Stimulated activated naive CD8-positive, alpha-beta T cell treated with anti-CD3 and anti-CD28 coated beads, Interleukin-15, Interleukin-2, amounts not matched to agents 100 U/mL and 50 U/mL, for 24 hours (primary cell): Measurements from ENCODE around the gene WDR82.

Experiments
- ATAC-seq: fragments of 150-1000 bp; cut with Tn5 transposase; one replicate; pipeline ENCODE4 v1.10.0; 2021
- DNase-seq: peaks from one replicate; pipeline ENCODE4 v3.0.0; 2021

WDR82 gene

DNA sequence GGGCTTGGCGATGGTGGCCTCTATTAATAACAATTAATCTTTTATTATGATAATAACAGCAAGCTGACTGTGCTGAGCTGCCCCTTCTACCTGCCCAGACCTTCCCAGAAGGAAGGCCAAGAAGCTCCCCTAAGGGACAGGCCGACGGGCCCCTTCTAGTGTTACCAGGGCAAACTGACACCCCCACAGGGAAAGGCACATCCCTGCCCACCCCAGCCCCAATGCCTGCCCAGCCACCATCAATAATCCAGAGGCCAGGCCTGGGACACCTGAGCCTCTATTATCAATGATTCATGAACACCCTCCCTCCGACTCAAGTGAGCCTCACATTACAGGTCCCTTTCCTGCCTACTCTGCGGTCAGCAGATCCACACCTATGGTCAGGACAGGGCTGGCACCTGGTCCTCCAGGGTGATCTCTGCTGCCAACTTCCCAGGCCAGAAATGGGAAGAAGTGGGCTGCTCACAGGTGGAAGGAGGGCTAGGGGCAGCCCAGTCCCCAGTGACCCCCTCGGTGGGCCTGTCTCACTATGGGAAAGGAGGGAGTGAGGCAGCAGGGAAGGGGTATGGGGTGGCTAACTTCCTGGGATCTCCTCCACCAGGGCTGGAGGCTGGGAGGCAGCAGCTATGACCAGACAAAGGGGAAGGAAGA is 41.3 kb downstream of the WDR82 start:
- DNase-seq (no peak), ATAC-seq (no peak)

DNA sequence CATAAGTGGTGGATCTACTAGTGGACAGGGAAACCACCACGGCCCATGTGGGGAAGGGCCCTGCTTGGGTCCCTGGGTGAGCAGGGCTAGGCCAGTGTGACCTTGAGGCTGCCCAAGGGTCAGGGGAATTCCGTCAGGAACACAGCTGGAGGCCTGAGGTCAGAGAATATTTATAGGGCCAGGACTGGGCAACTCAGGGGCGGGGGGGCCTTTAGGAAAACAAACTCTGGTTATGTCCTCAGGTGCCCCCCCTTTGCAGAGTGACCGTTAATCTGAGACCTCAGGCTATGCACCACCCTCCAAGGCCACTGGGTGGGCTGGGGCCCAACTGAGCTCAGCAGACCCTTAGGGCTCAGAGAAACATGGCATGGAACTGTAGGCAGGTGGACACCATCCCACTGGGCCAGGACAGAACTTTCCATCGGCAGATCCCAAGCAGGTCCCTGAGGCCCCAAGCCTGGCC is 42.0 kb downstream of the WDR82 start:
- no peak for ATAC-seq
- no peak for DNase-seq

DNA sequence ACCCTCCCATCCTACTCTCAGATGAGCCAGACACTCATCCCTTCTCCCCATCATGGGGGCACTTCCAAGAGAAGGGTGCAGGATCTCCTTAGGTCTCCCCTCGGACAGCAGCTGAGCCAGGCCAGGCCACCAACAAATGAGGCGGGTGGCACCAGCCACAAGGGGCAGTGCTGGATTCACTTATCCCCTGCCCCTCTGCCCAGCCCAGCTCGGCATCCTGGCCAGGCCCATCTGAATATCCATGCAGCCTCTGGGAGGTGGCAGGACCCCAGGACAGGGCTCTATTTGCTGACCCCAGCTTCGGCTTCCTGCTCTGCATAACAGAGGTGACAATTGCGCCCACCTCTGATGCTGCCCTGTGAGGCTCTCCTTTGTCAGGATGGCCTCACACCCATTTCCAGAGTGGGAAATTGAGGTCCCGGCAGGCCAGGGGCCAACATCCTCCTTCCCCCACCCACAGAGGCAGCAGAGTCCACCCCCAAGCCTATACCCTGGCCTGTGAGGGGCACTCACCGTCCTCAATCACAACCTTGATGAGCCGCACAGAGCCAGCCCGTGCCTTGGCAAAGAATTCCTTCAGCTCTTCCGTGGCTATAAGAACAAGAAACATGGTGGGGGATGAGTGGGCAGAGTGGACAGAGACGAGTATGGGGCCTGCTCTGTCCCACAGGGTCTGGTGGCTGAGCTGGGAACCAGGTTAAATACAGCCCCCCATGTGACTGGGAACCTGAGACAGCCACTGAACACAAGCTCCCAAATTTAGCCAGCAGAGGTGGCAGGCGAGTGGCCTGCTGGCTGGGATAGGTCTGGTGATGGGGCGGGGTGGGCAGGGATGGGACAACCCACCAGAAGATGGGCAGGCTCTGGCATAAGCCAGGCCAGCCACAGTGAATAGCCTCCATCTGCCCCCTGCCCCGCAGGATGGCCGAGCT is 43.7 kb downstream of the WDR82 start:
- DNase-seq (no peak), ATAC-seq (no peak)

DNA sequence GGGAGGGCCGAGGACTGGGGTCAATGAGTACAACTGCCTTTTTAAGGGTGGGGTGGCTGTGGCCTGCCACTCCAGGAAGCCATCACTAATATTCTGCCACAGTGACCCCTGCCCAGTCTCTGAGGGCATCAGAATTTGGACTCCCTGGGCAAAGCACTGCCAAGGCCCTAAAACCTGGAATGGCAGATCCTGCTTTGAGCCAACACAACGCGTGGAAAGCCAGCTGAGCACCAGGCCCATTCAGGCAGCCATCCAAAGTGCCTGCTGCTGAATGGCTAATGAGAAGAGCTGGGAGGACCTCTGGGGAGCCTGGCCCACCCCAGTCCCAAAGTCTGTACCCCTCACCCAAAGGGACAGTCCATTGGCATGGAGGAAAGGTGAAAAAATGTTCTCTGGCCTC is 44.5 kb downstream of the WDR82 start:
- DNase-seq, result no peak
- ATAC-seq, result no peak

DNA sequence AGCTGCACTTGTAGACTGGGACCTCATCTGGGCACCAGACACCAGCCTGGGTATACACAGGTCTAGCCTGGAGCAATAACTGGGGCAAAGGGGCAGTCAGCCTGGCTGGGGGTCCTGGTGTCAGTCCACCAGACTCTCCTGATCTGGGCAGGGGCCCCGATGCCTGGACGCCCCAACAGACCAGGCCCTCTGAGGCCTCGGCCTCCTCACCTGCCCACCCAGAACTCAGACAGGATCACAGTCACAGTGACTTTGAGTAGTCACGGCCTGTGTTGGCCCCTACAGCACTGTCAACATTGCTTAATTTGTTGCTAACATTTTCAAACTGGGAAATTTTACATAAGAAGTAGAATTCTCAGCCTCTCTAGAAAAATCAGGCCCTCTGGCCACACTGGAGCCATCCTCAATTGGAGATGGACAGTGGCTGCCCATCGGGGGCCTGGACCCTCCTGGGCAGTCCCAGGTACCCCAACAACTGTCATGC is 45.3 kb downstream of the WDR82 start:
- no peak for DNase-seq
- ATAC-seq, result no peak

DNA sequence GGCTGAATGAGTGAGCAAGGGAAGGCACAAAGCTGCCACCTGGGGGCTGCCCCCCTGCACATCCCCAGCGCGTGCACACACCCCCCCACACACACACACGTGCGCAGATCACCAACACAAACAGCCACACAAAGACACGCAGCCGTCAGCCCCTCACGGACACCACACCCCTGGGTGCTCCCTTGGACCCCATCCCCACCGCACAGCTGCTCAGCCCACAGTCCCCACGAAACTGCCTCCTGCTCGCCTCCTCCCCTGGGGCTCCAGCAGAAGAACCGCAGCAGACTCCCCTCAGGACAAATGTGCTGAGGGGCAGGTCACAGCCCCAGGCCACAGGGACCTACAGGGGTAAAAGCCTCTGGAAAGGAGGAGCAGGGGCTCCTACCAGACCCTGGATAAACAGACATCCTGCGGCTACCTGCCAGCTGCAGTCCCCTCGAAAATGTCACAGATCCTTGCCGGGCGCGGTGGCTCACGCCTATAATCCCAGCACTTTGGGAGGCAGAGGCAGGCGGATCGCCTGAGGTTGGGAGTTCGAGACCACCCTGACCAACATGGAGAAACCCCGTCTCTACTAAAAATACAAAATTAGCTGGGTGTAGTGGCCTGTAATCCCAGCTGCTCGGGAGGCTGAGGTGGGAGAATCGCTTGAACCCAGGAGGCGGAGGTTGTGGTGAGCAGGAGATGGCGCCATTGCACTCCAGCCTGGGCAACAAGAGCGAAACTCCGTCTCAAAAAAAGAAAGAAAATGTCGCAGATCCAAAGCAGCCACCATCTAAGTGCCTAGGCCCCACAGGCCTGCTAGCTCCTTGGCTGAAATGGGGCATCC is 46.0 kb downstream of the WDR82 start:
- DNase-seq, result no peak
- no peak for ATAC-seq

DNA sequence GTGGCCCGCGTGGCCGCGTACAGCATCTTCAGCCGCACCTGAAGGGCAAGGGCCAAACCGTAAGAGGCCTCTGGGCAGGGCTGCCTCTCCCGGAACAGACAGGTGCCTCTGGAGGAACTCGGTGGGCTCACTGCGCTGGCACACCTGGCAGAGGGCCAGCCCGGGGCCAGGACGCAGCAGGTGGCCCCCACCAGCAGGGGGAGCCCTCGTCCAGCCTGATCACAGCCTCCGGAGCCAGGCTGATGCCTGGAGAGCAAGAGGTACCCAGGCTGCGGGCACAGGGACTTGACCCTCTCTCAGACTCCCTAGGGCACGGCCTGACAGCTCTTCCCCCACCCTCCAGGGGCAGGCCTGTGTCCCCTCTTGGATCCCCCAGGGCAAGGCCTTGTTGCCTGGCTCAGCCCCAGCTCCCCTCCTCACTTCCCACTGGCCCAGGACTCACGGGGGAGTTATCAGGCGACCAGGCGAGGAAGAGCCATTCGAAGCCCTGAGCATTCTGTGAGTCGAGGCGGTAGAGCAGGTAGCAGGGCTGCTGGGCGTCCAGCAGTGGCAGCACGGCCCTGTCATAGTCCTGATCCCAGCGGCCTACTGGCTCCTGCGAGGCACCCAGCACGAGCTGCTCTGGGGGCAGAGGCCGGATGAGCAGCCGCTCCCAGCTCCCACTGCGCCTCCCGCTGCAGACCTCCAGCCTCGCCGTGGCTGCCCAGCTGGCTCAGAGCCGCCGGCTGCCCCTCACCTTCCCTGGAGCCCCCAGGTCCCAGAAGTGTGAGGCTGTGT is 46.8 kb downstream of the WDR82 start:
- DNase-seq (peak; percentile 95), ATAC-seq (peak; percentile 76)

DNA sequence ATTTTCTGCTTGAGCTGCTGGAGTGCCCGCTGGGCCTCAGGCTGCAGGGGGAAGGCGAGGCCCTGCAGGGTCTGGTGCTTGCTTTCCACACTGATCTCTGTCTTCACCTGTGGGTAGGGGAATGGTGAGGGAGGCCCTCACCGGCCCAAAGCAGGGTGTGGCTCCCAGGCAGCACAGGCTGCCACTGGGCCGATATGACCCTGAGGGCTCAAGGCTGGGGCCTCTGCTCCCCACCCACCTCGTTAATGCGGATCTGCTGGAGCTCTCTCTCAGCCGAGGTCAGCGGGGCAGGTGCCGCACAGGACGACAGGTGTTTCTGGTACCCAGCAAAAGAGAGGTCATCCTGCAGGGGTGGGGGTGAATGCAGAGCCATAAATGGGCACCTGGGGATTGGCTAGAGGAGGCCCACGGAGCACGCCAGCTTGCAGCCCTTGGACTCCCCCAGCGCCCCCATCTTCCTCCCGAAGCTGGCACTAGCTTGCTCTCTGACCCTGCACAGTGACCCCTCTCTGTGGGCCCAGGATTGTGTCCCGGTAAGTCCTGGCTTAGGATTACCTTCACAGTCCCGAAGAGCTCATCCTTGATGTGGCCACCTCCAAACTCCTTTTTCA is 47.5 kb downstream of the WDR82 start:
- DNase-seq (no peak), ATAC-seq (no peak)

DNA sequence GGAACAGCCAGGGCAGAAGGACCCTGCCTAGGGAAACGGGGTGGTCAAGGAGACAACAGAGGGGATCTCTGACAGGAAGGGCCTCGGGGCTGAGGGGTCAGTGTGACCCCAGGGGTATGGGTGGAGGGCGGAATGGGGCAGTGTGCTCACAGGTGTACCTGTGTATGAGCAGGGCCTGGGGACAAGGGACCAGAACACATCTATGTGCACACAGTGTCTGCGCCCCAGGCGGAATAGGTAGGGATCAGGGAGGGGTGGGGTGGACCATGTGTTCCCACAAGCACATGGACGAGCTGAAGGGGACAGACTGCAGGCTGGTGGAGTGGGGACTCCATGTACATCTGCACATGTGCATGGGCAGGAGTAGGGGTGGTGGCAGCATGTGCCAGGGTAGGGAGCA is 48.0 kb downstream of the WDR82 start:
- no peak for ATAC-seq
- no peak for DNase-seq

DNA sequence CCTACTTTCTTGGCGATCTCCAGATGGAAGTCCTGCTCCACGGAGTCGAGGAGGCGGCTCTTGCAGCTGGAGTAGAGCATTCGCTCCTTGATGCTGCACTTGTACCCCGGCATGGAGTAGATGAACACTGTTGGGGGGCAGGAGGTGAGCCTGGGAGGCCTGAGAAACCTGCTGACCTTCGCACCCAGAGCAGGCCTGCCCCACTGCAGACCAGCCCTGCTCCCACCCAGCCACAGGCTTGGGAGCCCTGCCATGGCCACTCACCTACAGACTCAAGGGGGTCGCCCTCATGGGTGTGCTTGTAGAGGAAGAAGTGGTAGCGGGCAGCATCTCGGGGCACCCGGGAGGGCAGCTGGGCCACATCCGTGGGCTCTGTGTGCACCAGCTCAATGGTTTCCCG is 48.8 kb downstream of the WDR82 start:
- no peak for DNase-seq
- no peak for ATAC-seq

DNA sequence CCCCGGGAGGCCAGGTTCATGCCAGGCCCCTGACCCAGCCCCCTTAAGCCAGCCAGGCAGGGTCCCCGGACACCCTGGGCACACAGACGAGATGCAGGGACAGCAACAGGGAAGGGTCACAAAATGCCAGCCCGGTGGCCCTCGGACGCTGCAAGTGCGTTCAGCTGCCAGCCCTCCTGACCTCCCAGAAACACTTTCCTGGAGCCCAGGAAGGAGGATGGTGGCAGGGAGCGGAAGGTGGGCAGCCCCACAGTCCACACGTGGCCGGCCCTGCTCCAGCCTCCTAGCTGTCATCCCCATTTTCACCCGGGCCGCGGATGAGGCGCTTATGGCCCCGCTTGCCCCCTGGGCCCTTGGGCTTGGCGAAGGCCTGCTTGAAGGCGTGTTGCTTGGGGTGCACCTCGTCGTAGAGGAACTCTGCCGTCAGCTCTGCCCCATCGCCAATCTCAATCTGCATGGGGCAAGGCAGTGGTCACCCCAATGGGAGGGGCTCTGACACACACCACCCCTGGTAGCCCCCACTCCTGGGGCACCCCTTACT is 49.6 kb downstream of the WDR82 start:
- ATAC-seq (no peak), DNase-seq (no peak)

DNA sequence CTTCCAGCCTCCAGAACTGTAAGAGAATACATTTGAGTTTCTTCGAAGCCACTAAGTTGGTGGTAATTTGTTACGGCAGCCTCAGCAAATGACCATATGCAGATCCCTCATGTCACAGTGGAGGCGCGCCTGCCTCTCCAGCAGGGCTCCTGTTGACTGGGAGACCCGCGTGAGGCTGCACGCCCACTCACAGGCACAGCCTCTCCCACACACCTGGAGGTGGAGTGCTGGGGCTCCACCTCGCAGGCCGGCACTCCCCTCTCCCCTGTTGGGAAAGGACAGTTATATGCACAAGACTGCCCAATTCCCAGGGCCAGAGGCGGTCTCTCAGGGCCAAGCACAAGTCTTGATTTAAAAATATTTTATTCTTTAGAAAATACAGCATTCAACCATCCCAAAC is 50.2 kb downstream of the WDR82 start:
- no peak for DNase-seq

DNA sequence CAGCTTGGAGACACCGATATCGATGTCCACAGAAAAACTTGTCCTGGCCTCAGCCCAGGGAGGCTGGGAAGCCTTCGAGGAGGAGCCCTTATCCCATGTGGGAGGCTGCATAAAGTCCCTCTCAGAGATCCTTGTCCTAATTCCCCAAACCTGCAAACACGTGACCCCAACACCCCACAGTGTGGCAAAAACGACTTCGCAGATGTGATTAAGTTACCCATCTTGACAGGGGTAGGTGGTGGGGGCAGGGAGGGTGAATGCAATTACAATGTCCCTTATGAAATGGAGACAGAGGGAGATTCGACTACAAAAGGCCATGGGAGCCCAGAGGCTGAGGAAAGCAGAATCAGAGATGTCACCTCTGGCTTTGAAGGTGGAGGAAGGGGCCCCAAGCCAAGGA is 50.7 kb downstream of the WDR82 start:
- no peak for ATAC-seq
- DNase-seq, result no peak

More for the DNA sequence above, 50.2 kb downstream of the WDR82 start:
- ATAC-seq, result no peak

DNA sequence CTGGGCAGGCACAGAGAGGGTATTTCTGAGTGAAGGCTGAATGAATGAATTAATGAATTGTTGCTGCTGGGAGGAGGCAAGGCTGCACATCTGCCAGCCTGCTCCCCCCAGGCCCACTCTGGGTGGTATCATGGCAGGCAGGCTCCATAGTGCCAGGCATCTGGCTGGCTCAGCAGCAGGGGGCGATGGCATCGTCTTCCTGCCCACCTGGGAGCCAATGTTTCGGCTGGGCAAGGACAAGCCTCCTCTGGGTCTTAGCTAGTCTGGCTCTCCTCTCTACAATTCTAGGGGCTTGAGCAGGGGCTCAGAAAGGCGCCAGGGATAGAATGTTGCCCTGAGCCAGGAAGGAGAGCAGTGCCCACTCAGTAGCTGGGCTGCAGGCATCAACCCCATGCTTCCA is 51.3 kb downstream of the WDR82 start:
- ATAC-seq, result no peak
- no peak for DNase-seq

DNA sequence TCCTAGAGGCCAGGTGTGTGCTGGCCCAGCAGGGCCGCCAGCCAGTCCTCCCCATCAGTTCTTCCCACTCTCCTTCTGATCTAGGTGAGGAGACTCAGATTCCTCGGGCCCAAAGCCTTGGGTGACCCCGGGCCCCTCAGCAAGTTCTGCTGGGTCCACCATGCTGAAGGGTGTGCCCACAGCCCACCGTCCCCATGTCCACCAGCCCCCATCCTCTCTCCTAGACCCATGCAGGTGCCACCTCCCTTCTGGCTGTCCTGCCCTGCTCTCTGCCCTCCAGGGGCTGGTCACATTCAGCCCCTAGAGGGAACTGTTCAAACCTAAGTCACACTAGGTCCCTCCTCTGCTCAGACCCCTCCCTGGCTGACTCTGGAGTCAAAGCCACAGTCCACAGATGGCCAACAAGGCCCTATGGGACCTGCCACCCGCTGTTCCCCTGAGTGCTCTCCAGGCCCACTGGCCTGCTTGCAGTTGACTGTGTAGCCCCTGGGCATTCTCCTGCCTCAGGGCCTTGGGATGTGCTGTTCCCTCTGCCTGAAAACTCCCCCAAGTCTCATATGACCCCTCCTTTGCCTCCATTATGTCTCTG is 52.1 kb downstream of the WDR82 start:
- ATAC-seq (no peak), DNase-seq (no peak)

DNA sequence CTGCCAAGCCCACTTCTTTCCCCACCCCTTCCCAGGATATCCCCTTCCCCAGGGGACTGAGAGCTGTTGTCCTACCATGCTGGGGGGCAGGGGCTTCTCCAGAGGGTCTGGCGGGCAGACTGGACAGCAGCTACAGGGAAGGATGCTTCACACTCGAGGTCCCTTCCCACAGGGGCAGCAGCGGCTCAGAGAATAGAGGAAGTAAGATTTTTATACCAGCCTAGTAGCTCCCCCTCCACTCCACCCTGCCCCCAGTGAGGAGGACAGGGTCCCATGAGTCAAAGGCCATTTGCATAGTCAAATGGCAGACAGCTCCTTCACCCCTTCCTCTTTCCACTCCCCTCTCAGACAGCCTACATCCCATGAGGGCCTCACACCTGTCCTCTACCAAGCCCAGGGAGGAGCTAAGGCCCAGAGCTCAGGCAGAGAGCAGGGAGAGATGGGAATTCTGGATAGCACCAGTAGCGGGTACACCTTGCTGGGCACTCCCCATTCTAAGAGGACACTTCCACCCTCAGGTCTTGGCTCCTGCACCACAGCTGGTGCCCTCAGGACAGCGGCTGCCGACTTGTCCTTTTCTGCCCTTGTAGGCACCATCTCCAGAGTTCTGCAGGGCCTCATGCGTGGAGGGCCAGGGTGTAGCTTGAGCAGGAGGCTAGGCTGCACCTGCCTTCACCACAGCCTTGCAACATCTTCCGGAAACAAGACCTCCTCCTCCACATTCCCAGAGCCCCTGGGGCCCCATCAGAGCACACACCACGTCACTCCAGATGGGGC is 52.8 kb downstream of the WDR82 start, which contains the start of gene TLR9:
Gene TLR9 (minus strand): TSS at position 194 of the 777 bp plus-strand sequence. CDS start 116 bp downstream, at position 78.
- ATAC-seq, result peak; percentile 68
- DNase-seq, result peak; percentile 59

DNA sequence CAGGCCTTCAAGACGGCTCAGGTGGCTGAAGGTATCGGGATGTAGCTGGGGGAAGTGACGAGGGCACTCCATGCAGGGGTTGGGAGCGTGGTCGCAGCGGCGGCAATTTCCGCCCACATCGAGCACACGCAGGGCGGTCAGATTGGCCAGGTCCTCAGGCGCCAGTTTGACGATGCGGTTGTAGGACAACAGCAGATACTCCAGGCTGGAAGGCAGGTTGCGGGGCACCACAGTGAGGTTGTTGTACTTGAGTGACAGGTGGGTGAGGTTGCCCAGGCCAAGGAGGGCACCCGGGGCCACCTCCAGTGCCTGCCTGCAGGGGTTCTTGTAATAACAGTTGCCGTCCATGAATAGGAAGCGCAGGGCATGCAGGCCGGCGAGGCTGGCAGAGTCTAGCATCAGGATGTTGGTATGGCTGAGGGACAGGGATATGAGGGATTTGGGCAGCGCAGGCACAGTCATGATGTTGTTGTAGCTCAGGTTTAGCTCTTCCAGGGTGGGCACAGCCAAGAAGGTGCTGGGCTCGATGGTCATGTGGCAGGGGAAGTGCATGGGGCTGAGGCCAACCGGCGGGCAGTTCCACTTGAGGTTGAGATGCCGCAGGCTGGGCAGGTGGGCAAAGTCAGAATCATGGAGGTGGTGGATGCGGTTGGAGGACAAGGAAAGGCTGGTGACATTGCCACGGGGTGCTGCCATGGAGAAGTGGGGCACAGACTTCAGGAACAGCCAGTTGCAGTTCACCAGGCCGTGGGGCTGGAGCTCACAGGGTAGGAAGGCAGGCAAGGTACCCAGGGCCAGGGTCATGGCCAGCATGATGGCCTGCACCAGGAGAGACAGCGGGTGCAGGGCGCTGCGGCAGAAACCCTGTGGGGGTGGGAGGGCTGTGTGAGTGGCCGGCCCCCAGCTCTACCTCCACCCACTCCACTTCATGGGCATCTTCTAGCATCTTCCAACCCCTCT is 54.7 kb downstream of the WDR82 start:
- no peak for ATAC-seq
- no peak for DNase-seq
